Aorta (tissue), 5 donors: Measurements from ENCODE around the gene CCDC32. TPM values are rescaled to one million over a fixed set of nuclear protein-coding genes. Genes with fewer than 3 reads are reported as not detected.

Experiments used
- ATAC-seq: fragments of 200-7000 bp; cut with Tn5 transposase; one replicate; pipeline ENCODE4 v1.9.1; 2022; ENCODE audit warnings: moderate library complexity; ENCODE audit not compliant: low FRiP score
- DNase-seq, 2 donors: peaks; one replicate each; pipeline ENCODE4 v3.0.0-alpha.2; 2020
- H3K27ac ChIP-seq, 2 donors: one replicate each; pipeline ENCODE4 v1.5.1; 2013; ENCODE audit warnings: low read length in 2 of 2, mild to moderate bottlenecking in 2 of 2, moderate library complexity in 2 of 2, control low read depth in 1 of 2, inconsistent platforms in 1 of 2, low read depth in 1 of 2
- H3K27me3 ChIP-seq, 2 donors: one replicate each; pipeline ENCODE4 v1.6.1; 2013; ENCODE audit warnings: control low read depth in 1 of 2, low read length in 1 of 2, mild to moderate bottlenecking in 1 of 2, moderate library complexity in 1 of 2; ENCODE audit not compliant: insufficient read depth in 2 of 2, control insufficient read depth in 1 of 2
- H3K36me3 ChIP-seq, 2 donors: one replicate each; pipeline ENCODE4 v1.6.1; 2013; ENCODE audit warnings: control low read depth in 1 of 2, low read length in 1 of 2, mild to moderate bottlenecking in 1 of 2; ENCODE audit not compliant: insufficient read depth in 2 of 2, control insufficient read depth in 1 of 2
- H3K4me1 ChIP-seq, 2 donors: one replicate each; pipeline ENCODE4 v1.6.1; 2013; ENCODE audit warnings: low read length in 2 of 2, control low read depth in 1 of 2, mild to moderate bottlenecking in 1 of 2, moderate library complexity in 1 of 2; ENCODE audit not compliant: insufficient read depth in 2 of 2, control insufficient read depth in 1 of 2
- H3K4me3 ChIP-seq, 2 donors: one replicate each; pipeline ENCODE4 v1.5.1; 2013; ENCODE audit warnings: low read length in 2 of 2, control low read depth in 1 of 2, mild to moderate bottlenecking in 1 of 2
- H3K9me3 ChIP-seq: one replicate; pipeline ENCODE4 v1.6.1; 2013; ENCODE audit warnings: mild to moderate bottlenecking, low read length; ENCODE audit not compliant: control insufficient read depth
- WGBS, 2 donors: extraction: QIAGEN DNeasy Blood & Tissue Kit; methylation state at CpG; one replicate each; pipeline ENCODE4 v1.1.7; 2013; 5-methylcytosine and 5-hydroxymethylcytosine counted together
- intact Hi-C, 2 donors: fragments of 100-400 bp; cut with DNase I; formaldehyde crosslinking; loops; one replicate each; pipeline versions ENCODE4 v1.14.2 to v1.15.0; 2022
- polyA plus RNA-seq, 2 donors: library from polyadenylated mRNA; stranded (reverse); fragments of 200-250 nt; gene quantifications; one replicate each; pipeline ENCODE4 v1.2.3, GENCODE V29; 2013
- total RNA-seq, 2 donors: library from RNA; stranded (reverse); fragmentation: NEBNext Ultra II Directional; extraction: Animal tissue kit (Norgen Biotek cat#: 25700); gene quantifications; one replicate each; pipeline ENCODE4 v1.2.1, GENCODE V29; 2021
- donor health status: healthy with polysubstance abuse.
- donor health status: Bipolar disorder and iron deficiency.
- donor health status: DM: no; HTN: no; CAD: no.
- donor health status: DM: no; HTN: no; CAD: no.
- donor health status: DM: yes; HTN: yes; CAD: no.

CCDC32 gene
- total and polyA plus RNA-seq, 4 donors = 18.8 to 34.0 (median 29.7) TPM

DNA sequence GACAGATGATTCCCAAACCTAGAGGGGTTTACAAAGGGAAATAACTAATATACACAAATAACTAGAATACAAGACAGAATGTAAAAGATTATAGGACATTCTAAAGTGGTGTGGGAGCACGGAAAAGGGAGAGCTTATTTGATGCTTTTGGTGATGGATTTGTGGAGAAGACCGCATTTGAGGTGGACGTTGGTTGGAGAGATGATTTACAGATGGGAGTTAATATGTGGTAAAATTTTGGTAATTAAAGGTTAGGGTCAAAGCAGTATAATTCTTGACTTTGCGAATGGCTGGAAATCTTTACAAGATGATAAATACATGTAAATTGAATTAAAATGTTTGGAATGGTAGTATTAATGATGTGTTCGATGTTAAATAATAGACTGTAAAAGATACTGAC, 30.4 kb upstream of the CCDC32 start:
- intact Hi-C loops = loop anchor here (10.0 kb wide), 3 partner anchors 160 to 520 kb away; partner anchors contain the start of genes C15orf62 (in 1 of the 2), GCHFR (in 1 of the 2), INO80 (in 1 of the 2) and RMDN3 (in 1 of the 2)
- 23 to 27% methylated on average over 5 of the region's 5 CpGs for WGBS, 2 donors
- Histone ChIP-seq H3K4me3 (no peak overlapping the region), H3K9me3 (no peaks in the 10 kb centered on the region), H3K36me3 (no peaks in the 10 kb centered on the region), H3K27ac (no peak overlapping the region), H3K27me3 (no peaks in the 10 kb centered on the region), H3K4me1 (no peaks in the 10 kb centered on the region)
- ATAC-seq = no peak
- no peak for DNase-seq

DNA sequence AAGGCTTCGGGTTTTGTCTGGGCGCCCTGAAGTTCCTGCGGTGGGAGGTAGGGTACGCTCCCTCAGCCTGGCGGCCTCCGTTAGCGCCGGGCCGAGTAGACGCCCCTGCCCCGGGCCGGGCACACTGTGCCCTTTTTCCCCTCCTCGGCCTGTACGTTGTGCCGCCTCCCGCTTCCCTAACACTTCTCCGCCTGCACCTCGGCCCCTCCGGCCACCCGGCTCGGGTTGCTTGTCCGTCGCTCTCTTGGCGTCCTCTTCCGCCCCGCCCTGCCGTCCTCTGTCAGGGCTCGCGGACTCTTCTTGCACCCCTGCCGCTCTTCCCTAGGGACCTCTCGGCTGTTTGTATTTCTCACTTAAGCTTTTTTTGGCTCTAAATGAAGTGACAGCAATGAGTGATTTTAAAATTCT, 29.6 kb upstream of the CCDC32 start:
- Histone ChIP-seq H3K27me3 (no peaks in the 10 kb centered on the region), H3K9me3 (no peaks in the 10 kb centered on the region), H3K36me3 (no peaks in the 10 kb centered on the region), H3K27ac (no peak overlapping the region), H3K4me1 (no peaks in the 10 kb centered on the region), H3K4me3 (peak overlapping the region; percentile 0 to 48)
- intact Hi-C loops = loop anchor here (5.0 to 10.0 kb wide), 5 partner anchors 98 to 520 kb away; partner anchors contain the start of genes C15orf62 (in 1 of the 2), GCHFR (in 1 of the 2), INO80 (in 1 of the 2) and RMDN3 (in 1 of the 2)
- ATAC-seq (peak; percentile 65), DNase-seq (peak; percentile 63 to 82)
- 0 to 1% methylated on average over 31 of the region's 31 CpGs for WGBS, 2 donors

DNA sequence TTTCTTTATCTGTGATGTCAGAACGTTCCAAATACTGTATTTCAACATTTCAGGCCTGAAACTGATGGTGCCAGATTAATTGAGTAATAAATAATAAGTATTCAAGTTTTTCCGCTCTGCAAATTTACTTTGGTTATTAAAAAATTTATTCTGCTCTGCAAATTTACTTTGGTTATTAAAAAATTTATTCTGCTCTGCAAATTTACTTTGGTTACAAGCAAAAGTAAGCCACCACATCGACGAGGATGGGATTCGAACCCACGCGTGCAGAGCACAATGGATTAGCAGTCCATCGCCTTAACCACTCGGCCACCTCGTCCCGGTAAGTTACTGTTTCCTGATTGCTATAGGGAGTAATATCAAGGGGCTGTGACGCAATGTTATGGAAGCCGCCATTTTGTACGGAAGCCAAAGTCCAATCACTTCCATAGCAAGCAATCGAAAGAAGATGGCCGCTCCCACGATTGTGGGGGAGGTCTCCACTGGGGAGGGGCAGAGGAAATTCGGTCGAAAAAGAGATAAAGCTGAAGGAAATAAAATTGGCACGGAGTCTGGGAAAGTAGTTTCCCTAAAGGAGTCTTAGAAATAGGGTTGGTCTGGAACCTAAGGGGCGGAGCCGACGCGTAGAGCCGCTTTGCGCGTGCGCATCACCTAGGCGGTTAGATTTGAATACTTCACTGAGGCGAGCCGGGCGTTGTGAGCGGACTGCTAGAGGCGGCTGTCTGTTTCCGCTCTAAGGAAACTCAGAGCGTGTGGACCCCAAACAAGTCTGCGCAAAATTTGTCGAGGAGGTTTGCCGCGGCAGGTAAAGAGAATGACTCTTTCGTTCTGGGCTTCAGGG, 29.0 kb upstream of the CCDC32 start, which contains the start of gene KNL1:
Gene KNL1, plus strand, starts transcription at position 662 of the 841 bp plus-strand sequence. CDS start 8,683 bp downstream, outside the sequence.
- DNase-seq = peak; percentile 90 to 95
- Histone ChIP-seq H3K36me3 (no peaks in the 10 kb centered on the region), H3K27ac (peak within 1 kb of the TSS; percentile 60 to 61), H3K4me3 (peak within 1 kb of the TSS; percentile 0 to 48), H3K27me3 (no peaks in the 10 kb centered on the region), H3K4me1 (no peaks in the 10 kb centered on the region), H3K9me3 (no peaks in the 10 kb centered on the region)
- intact Hi-C loops = loop anchor here (5.0 to 10.0 kb wide), 5 partner anchors 98 to 521 kb away; partner anchors contain the start of genes C15orf62 (in 1 of the 2), GCHFR (in 1 of the 2), INO80 (in 1 of the 2) and RMDN3 (in 1 of the 2)
- 3% methylated on average over 41 of the region's 41 CpGs for WGBS, 2 donors
- peak; percentile 95 for ATAC-seq

DNA sequence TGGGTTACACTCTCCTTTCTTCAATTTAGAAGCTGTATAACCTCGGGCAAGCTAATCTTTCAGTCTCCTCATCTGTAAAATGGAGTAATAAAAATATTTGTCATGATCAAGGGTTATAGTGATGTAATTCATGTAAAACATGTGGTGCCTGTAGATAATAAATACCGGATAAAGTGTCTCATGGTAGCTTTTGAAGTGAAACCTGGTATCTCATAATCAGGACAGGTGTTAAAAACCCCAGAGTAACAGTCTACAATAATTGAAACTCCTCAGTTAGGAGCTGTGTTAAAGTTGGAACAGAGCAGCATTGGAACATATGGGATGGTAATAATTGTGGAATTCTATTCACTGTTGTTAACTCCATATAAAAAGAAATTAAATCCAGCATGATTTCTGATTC, 28.3 kb upstream of the CCDC32 start:
- intact Hi-C loops = loop anchor here (5.0 to 10.0 kb wide), 5 partner anchors 99 to 522 kb away; partner anchors contain the start of genes C15orf62 (in 1 of the 2), GCHFR (in 1 of the 2), INO80 (in 1 of the 2) and RMDN3 (in 1 of the 2)
- H3K9me3 ChIP-seq = no peaks in the 10 kb centered on the region
- H3K36me3 ChIP-seq = no peaks in the 10 kb centered on the region
- no peak overlapping the region for H3K27ac ChIP-seq
- no peaks in the 10 kb centered on the region for H3K27me3 ChIP-seq
- no peaks in the 10 kb centered on the region for H3K4me1 ChIP-seq
- no peak overlapping the region for H3K4me3 ChIP-seq
- ATAC-seq (no peak), DNase-seq (no peak)
- WGBS, 2 donors = 72 to 75% methylated on average over 2 of the region's 2 CpGs

DNA sequence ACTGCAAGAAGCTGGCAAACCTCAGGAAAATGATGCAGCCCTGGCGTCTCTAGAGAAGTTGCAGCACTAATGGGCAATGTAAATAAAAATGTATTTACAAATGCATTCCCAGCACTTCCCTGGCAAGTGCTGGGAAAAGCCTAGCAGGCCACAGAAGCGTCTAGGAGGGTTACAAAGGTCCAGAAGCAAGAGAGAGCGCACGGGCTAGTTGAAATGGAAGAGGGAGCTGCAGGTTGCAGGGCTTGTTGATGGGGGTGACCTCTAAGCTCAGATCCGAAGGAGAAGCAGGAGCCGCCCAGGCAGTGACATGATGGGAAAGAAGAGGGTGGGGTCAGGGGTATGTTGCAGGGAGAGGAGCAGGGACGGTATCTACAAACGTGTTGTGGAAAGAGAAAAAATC, 26.5 kb upstream of the CCDC32 start:
- no peaks in the 10 kb centered on the region for H3K36me3 ChIP-seq
- intact Hi-C loops = loop anchor here (5.0 to 10.0 kb wide), 5 partner anchors 101 to 523 kb away; partner anchors contain the start of genes C15orf62 (in 1 of the 2), GCHFR (in 1 of the 2), INO80 (in 1 of the 2) and RMDN3 (in 1 of the 2)
- no peaks in the 10 kb centered on the region for H3K9me3 ChIP-seq
- H3K27me3 ChIP-seq = no peaks in the 10 kb centered on the region
- no peaks in the 10 kb centered on the region for H3K4me1 ChIP-seq
- no peak overlapping the region for H3K4me3 ChIP-seq
- no peak overlapping the region for H3K27ac ChIP-seq
- 61 to 69% methylated on average over 8 of the region's 8 CpGs for WGBS, 2 donors
- ATAC-seq (no peak), DNase-seq (no peak)

DNA sequence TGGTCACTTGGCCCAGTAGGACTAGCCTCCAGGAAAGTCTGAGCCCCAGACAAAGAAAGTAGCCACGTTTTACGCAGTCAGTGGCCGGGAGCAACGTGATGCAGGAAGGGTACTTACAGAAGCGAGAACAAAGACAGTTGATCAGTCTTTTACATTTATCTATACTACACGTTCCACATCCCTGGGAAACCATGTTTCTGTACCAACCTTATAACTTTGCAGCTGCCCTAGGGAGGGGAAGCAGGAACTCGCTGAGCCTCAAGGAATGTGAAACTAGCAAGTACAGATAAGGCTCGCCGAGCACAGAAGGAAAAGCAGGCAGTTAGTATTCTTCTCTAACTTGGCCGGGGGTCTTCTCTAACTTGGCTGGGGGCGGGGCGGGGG, 25.8 kb upstream of the CCDC32 start:
- intact Hi-C loops = loop anchor here (5.0 to 10.0 kb wide), 5 partner anchors 102 to 524 kb away; partner anchors contain the start of genes C15orf62 (in 1 of the 2), GCHFR (in 1 of the 2), INO80 (in 1 of the 2) and RMDN3 (in 1 of the 2)
- H3K4me3 ChIP-seq = no peak overlapping the region
- no peaks in the 10 kb centered on the region for H3K4me1 ChIP-seq
- H3K36me3 ChIP-seq = no peaks in the 10 kb centered on the region
- no peaks in the 10 kb centered on the region for H3K27me3 ChIP-seq
- ATAC-seq (no peak), DNase-seq (no peak)
- no peak overlapping the region for H3K27ac ChIP-seq
- H3K9me3 ChIP-seq = no peaks in the 10 kb centered on the region
- 14 to 32% methylated on average over 12 of the region's 12 CpGs for WGBS, 2 donors

DNA sequence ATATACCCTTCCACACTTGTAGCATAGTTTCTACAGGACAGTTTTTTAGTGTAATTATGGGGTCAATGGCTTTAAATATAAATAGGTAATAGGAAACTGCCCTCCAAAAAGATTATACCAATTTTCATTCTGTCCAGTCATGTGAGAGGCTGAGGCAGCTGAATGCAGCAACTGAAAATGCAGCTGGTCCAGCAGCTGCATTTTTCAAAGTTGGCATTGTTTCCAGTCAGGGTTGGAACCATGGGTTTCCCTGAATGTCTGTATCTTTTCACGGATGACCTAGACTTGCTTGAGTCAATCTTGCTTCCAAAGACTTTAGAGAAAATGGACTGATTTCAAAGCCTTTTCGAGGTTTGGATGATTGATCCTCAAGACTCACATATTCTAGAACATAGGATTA, 19.3 kb upstream of the CCDC32 start:
- intact Hi-C loops = no loop called here
- Histone ChIP-seq H3K27me3 (no peaks in the 10 kb centered on the region), H3K4me1 (no peaks in the 10 kb centered on the region), H3K9me3 (no peaks in the 10 kb centered on the region), H3K36me3 (no peaks in the 10 kb centered on the region), H3K27ac (no peak overlapping the region), H3K4me3 (no peak overlapping the region)
- DNase-seq (no peak), ATAC-seq (no peak)
- 43% methylated on average over 2 of the region's 2 CpGs for WGBS, 2 donors

DNA sequence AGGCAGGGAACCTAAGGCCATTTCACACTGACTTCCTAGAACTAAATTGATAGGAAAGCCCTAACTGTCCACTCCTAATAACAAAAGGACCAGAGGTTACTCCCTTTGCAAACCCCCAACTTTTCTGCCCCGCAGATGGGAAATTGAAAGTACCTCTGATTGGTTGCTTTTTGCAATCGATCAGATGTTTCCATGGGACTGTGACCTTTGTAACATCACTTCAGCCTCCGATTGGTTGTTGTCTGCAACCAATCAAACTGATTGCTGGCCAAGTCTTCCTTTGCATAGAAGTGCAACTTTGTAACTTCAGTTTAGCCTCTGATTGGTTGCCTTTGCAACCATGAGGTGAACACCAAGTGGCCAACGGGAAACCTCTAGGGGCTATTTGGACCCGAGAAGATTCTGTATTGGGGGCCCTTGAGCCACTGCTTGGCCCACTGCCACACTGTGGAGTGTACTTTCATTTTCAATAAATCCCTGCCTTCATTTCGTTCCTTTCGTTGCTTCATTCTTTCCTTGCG, 17.9 kb upstream of the CCDC32 start:
- Histone ChIP-seq H3K36me3 (no peaks in the 10 kb centered on the region), H3K9me3 (no peaks in the 10 kb centered on the region), H3K27ac (no peak overlapping the region), H3K27me3 (no peaks in the 10 kb centered on the region), H3K4me3 (no peak overlapping the region), H3K4me1 (no peaks in the 10 kb centered on the region)
- DNase-seq = no peak
- intact Hi-C loops = no loop called here
- 66 to 70% methylated on average over 8 of the region's 8 CpGs for WGBS, 2 donors
- no peak for ATAC-seq
